Heart left ventricle (tissue), 13 donors: ENCODE measurements around the gene LY6G5C.

ENCODE experiments used
- CTCF ChIP-seq, 12 donors: fragments of 200-600 bp; sonication (generic) in 4 of 12; IDR thresholded peaks; one replicate each; pipeline versions ENCODE4 v1.5.0 to v1.8.0; 2018 to 2022; ENCODE audit warnings: antibody characterized with exemption in 12 of 12, mild to moderate bottlenecking in 5 of 12
- POLR2A ChIP-seq, 2 donors: fragments of 450-650 bp; IDR thresholded peaks; one replicate each; pipeline ENCODE4 v1.6.1; 2017; ENCODE audit warnings: antibody characterized with exemption in 2 of 2, mild to moderate bottlenecking in 2 of 2, moderate library complexity in 2 of 2
- donor health status: ischemic (EF 13 %, LVEDD 7.1; RV severe dilation, severe dysfunction).
- donor health status: DM: no; HTN: yes; CAD: no.
- donor health status: DM: no; HTN: no; CAD: no.
- donor health status: ischemic (EF 25% LVEDD 6.9; RV normal size, moderate dysfunction).
- donor health status: ischemic (EF 25% LVEDD 5.7; RV mildly dilated, moderate dysfunction).
- donor health status: ischemic (EF 35%, LVEDD 5.7; RV mildly dilated, moderate dysfunction).
- donor health status: nonischemic (EF 11% LVEDD 7.7; RV severe dilation, severe dysfunction).
- donor health status: DM: yes; HTN: yes; CAD: no.
- donor health status: PGD.
- donor health status: ischemic (EF 29% LVEDD 5.4; RV normal size, mild dysfunction).
- donor health status: nonischemic (EF 23%, LVEDD 6.1; RV moderate dilation, normal function).

DNA sequence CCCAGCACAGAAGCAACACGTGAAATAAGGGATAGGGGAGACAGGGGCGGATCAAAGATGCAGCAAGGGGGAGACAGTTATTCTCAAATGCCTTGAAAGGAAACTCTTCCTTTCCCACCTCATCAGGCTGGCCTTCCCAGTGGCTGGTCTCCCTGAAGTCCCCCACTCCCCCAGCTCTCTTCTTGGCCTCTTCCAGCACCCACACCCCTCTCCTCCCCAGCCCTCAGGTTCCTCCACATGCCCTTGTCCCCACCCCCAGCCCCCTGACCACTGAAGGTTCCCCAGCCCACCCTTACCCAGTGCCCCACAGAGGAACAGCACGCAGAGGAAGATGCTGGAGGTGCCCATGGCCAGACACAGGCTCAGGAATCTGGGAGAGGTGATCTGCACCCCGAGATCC lies 32.6 kb upstream of the LY6G5C start:
- no peak for TF ChIP-seq CTCF (IDR thresholded peaks at IDR 0.05)
- TF ChIP-seq POLR2A (IDR thresholded peaks at IDR 0.05) = no peak
